Endothelial cell of umbilical vein (primary cell): Measurements from ENCODE around the gene PSAT1. TPM values are rescaled to one million over a fixed set of nuclear protein-coding genes. Genes with fewer than 3 reads are reported as not detected.

Experiments
- BruUV-seq: library from RNA; stranded (reverse); fragments of 400-500 nt; replicated peaks from 2 replicates; lab custom pipeline; 2021; lab: Mats Ljungman, UMichigan
- CTCF ChIA-PET: fragments of 300-600, 350-600 bp; sonication (Branson Sonifier 250); formaldehyde crosslinking; loops from one replicate; lab custom pipeline; 2021; ENCODE audit warnings: antibody characterized with exemption, inconsistent platforms; lab: Charles Lee
- POLR2A ChIA-PET: fragments of 300-600, 350-600 bp; sonication (Branson Sonifier 250); formaldehyde crosslinking; loops from one replicate; lab custom pipeline; 2021; ENCODE audit warnings: antibody characterized with exemption, inconsistent platforms; lab: Charles Lee
- DNase-seq: peaks from one replicate; pipeline ENCODE4 v3.0.0-alpha.2; 2011; ENCODE audit warnings: low read depth, low spot score
- FAIRE-seq: peaks from 2 replicates; lab custom pipeline; 2011; peaks lifted over from hg19 to GRCh38; lab: Jason Lieb, UNC
- H2AFZ ChIP-seq: 2 replicates; pipeline ENCODE4 v1.6.0; 2012; ENCODE audit warnings: low read depth, low read length, control low read depth, inconsistent platforms
- H3K27ac ChIP-seq: 2 replicates; pipeline ENCODE4 v1.5.1; 2011; ENCODE audit warnings: low read depth, mild to moderate bottlenecking, control low read depth, low read length, moderate library complexity; ENCODE audit not compliant: insufficient read depth
- H3K27me3 ChIP-seq, 2 experiments: 2 replicates each; pipeline versions ENCODE4 v1.6.0 to v1.6.1; 2011; ENCODE audit warnings: low read length in 2 of 2, mixed read lengths in 1 of 2; ENCODE audit not compliant: control insufficient read depth in 2 of 2, insufficient read depth in 2 of 2
- H3K36me3 ChIP-seq, 2 experiments: 2 replicates in 1 of 2; 3 replicates in 1 of 2; pipeline ENCODE4 v1.5.1; 2011; ENCODE audit warnings: low read length in 2 of 2, mild to moderate bottlenecking in 1 of 2, moderate library complexity in 1 of 2; ENCODE audit not compliant: control insufficient read depth in 2 of 2, insufficient read depth in 2 of 2; ENCODE audit errors: extremely low read depth in 1 of 2
- H3K4me1 ChIP-seq: 3 replicates; pipeline ENCODE4 v1.5.1; 2011; ENCODE audit warnings: mild to moderate bottlenecking, low read length; ENCODE audit not compliant: control insufficient read depth, insufficient read depth; ENCODE audit errors: extremely low read depth
- H3K4me2 ChIP-seq: 2 replicates; pipeline ENCODE4 v1.6.1; 2011; ENCODE audit warnings: low read length, control low read depth, mixed read lengths; ENCODE audit not compliant: insufficient read depth
- H3K4me3 ChIP-seq, 3 experiments: fragments of 200-600 bp in 1 of 3; sonication (generic), shearing (Covaris generic) in 1 of 3; replicated peaks in 1 of 3; 2 replicates each; pipeline ENCODE4 v1.5.1; 2011 to 2016; ENCODE audit warnings: control low read depth in 3 of 3, low read length in 3 of 3, mild to moderate bottlenecking in 2 of 3, inconsistent platforms in 1 of 3, low read depth in 1 of 3, moderate library complexity in 1 of 3; ENCODE audit not compliant: insufficient read depth in 1 of 3
- H3K79me2 ChIP-seq: 2 replicates; pipeline ENCODE4 v1.6.0; 2012; ENCODE audit warnings: low read length, inconsistent platforms; ENCODE audit not compliant: control insufficient read depth, insufficient read depth
- H3K9ac ChIP-seq: replicated peaks from 2 replicates; pipeline ENCODE3; 2011; ENCODE audit warnings: low read length, control low read depth; ENCODE audit not compliant: insufficient read depth; ENCODE audit errors: extremely low read depth
- H3K9me1 ChIP-seq: replicated peaks from 3 replicates; pipeline ENCODE4 v1.6.0; 2011; ENCODE audit warnings: mild to moderate bottlenecking, low read length; ENCODE audit not compliant: control insufficient read depth, insufficient read depth; ENCODE audit errors: extremely low read depth
- H3K9me3 ChIP-seq: replicated peaks from 2 replicates; pipeline ENCODE4 v1.5.1; 2012; ENCODE audit warnings: low read length, inconsistent platforms; ENCODE audit not compliant: control insufficient read depth, insufficient read depth
- H4K20me1 ChIP-seq: replicated peaks from 2 replicates; pipeline ENCODE3; 2011; ENCODE audit warnings: mild to moderate bottlenecking, low read length; ENCODE audit not compliant: control insufficient read depth, insufficient read depth; ENCODE audit errors: extremely low read depth
- JUN ChIP-seq: IDR thresholded peaks from 2 replicates; pipeline ENCODE4 v1.6.1; 2011; ENCODE audit warnings: borderline replicate concordance, low read depth; ENCODE audit not compliant: insufficient read length, insufficient read depth
- dilution Hi-C: fragments of 300-500 bp; cut with MboI; formaldehyde crosslinking; loops from one replicate; pipeline ENCODE4 v1.15.0; 2019; ENCODE audit warnings: low sequenced_read_pairs; ENCODE audit not compliant: extremely low pct_ligation_motif_present
- intact Hi-C: fragments of 100-400 bp; cut with micrococcal nuclease; formaldehyde crosslinking; loops from one replicate; pipeline ENCODE4 v1.10.0; 2022
- polyA plus RNA-seq, 4 experiments: library from polyadenylated mRNA; depleted of rRNA in 3 of 4; stranded (reverse) in 3 of 4; unstranded in 1 of 4; fragments of >200 nt; gene quantifications; 2 replicates each; pipeline versions ENCODE4 v1.2.1 to v1.2.3, GENCODE V29; 2011 to 2012; ENCODE audit warnings: missing spikeins in 1 of 4
- total RNA-seq: library from RNA; stranded (reverse); gene quantifications from 2 replicates; pipeline ENCODE4 v1.2.3, GENCODE V29; 2021
- TF ChIP-seq, protein P1 (sequence below), 2 donors: IDR thresholded peaks; 1 replicate in 1 of 2; 2 replicates in 1 of 2; pipeline ENCODE4 v1.5.1; 2011; ENCODE audit warnings: low read length in 2 of 2, mild to moderate bottlenecking in 2 of 2, moderate library complexity in 2 of 2, control low read depth in 1 of 2, inconsistent platforms in 1 of 2, low read depth in 1 of 2; ENCODE audit not compliant: insufficient read depth in 1 of 2; ENCODE audit errors: extremely low read depth in 1 of 2
- TF ChIP-seq, protein P2 (sequence below): IDR thresholded peaks from 2 replicates; pipeline ENCODE4 v1.6.1; 2011; ENCODE audit not compliant: insufficient read depth, insufficient read length

Gene PSAT1
- total and polyA plus RNA-seq, 2 donors (not counting 3 experiments of a cell fraction or from before 2014, with no cell fraction given): 19.1 to 47.3 TPM

DNA sequence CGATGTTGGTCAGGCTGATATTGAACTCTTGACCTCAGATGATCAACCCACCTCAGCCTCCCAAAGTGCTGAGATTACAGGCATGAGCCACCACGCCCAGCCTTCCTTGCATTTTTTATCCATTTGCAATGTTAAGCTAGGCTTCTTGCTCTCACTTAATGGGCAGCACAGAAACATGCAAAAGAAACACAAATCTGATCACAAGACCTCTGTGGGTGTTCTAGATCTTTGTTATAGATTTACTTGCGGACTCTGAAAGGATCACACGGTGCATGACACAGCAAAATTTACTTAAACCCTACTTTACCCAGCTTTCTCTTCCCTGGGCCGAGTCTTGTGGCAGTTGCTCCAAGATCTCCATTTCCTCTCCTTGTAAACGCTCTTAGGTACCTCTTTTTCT, 71.3 kb downstream of the PSAT1 start:
- no peaks in the 10 kb centered on the region for H3K9me1 ChIP-seq
- no peak overlapping the region for H3K27ac ChIP-seq
- ChIA-PET CTCF (interaction anchor here (0.5 to 2.8 kb wide), 8 partner anchors 10 to 238 kb away, joined by 3 to 13 read pairs (median 4); partner anchors contain the start of gene PSAT1), POLR2A (no interaction called here)
- dilution Hi-C loops (no loop called here), intact Hi-C loops (loop anchor here (5.0 kb wide), 1 partner anchor 236 kb away; no protein-coding TSS in a partner anchor)
- H3K4me2 ChIP-seq: no peak overlapping the region
- DNase-seq: no peak
- H4K20me1 ChIP-seq: no peaks in the 10 kb centered on the region
- no TSS peak for BruUV-seq
- peaks cover 10 to 14% of the 10 kb centered on the region in 2 experiments for H3K27me3 ChIP-seq
- no peaks in the 10 kb centered on the region for H3K79me2 ChIP-seq
- H3K4me1 ChIP-seq: peaks cover 4% of the 10 kb centered on the region
- no peak overlapping the region for H2AFZ ChIP-seq
- FAIRE-seq: no peak
- H3K9me3 ChIP-seq: no peaks in the 10 kb centered on the region
- no peak overlapping the region for H3K4me3 ChIP-seq
- no peak overlapping the region for H3K9ac ChIP-seq
- TF ChIP-seq JUN: no peak
- H3K36me3 ChIP-seq: no peaks in the 10 kb centered on the region

DNA sequence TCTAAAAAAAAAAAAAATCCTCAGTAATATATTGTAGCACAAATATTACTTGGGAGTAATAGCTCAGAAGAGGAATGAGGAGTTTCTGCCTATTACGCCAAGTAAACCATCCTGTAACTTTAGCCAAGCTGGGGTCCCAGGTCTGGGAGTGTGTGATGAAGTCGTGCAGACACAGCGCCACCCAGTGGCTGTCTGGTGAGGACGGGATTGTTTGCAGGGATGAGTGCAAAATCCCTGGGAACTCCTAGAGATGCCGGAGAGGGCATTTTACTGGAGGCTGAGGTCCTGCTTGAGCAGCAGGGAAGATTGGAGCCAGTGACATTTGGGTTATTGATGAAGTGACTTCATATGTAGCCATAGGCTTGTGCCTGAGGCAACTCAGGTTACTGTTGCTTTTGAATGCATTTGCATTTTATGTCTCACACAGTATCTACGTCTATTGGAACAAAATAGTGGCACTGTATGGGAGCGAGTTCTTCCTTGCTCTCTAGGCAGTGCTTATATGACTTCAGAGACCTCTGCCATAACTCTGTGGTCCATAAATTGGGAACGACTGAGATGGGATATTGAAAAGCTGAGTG, 72.8 kb downstream of the PSAT1 start:
- H3K79me2 ChIP-seq: no peaks in the 10 kb centered on the region
- intact Hi-C loops (loop anchor here (1.0 to 5.0 kb wide), 3 partner anchors 72 to 237 kb away; partner anchors contain the start of gene PSAT1), dilution Hi-C loops (no loop called here)
- BruUV-seq: no TSS peak
- ChIA-PET POLR2A (no interaction called here), CTCF (interaction anchor here (0.7 to 2.8 kb wide), 26 partner anchors 8 to 938 kb away, joined by 3 to 23 read pairs (median 4); partner anchors contain the start of gene PSAT1)
- no peaks in the 10 kb centered on the region for H3K9me1 ChIP-seq
- peaks cover 14% of the 10 kb centered on the region in 2 experiments for H3K27me3 ChIP-seq
- H4K20me1 ChIP-seq: no peaks in the 10 kb centered on the region
- H3K27ac ChIP-seq: no peak overlapping the region
- H3K9ac ChIP-seq: no peak overlapping the region
- FAIRE-seq (peak; percentile 74), DNase-seq (peak; percentile 67)
- no peak overlapping the region for H2AFZ ChIP-seq
- H3K4me3 ChIP-seq: no peak overlapping the region
- peaks cover 4% of the 10 kb centered on the region for H3K4me1 ChIP-seq
- TF ChIP-seq, protein P1, sequence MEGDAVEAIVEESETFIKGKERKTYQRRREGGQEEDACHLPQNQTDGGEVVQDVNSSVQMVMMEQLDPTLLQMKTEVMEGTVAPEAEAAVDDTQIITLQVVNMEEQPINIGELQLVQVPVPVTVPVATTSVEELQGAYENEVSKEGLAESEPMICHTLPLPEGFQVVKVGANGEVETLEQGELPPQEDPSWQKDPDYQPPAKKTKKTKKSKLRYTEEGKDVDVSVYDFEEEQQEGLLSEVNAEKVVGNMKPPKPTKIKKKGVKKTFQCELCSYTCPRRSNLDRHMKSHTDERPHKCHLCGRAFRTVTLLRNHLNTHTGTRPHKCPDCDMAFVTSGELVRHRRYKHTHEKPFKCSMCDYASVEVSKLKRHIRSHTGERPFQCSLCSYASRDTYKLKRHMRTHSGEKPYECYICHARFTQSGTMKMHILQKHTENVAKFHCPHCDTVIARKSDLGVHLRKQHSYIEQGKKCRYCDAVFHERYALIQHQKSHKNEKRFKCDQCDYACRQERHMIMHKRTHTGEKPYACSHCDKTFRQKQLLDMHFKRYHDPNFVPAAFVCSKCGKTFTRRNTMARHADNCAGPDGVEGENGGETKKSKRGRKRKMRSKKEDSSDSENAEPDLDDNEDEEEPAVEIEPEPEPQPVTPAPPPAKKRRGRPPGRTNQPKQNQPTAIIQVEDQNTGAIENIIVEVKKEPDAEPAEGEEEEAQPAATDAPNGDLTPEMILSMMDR (IDR thresholded peaks at IDR 0.05; ENCODE audit: extremely low read depth in 1 of 2, insufficient read depth in 1 of 2, low read depth in 1 of 2, low read length in 2 of 2): peak; percentile 90
- TF ChIP-seq, protein P2, sequence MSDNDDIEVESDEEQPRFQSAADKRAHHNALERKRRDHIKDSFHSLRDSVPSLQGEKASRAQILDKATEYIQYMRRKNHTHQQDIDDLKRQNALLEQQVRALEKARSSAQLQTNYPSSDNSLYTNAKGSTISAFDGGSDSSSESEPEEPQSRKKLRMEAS: no peak
- H3K4me2 ChIP-seq: no peak overlapping the region
- no peaks in the 10 kb centered on the region for H3K9me3 ChIP-seq
- H3K36me3 ChIP-seq: no peaks in the 10 kb centered on the region
